Measurements from ENCODE around the gene MGAT3.

Gene MGAT3

GRCh38 chr22:39476664-39477063 lies 19.9 kb downstream of the MGAT3 start:
- Histone ChIP-seq H4K20me1 (ENCODE audit: insufficient read depth, low read length, poor library complexity, severe bottlenecking) (peaks cover 2% of the 10 kb centered on the region), H3K36me3 (ENCODE audit: insufficient read depth, low read length) (peaks cover 4% of the 10 kb centered on the region; the same call in 1 of the 2 replicates), H3K79me2 (ENCODE audit: insufficient read depth, low read length) (peaks cover 6% of the 10 kb centered on the region; the same call in 1 of the 2 replicates)

GRCh38 chr22:39477542-39477941 lies 20.7 kb downstream of the MGAT3 start:
- Histone ChIP-seq H3F3A (ENCODE audit: low read depth) (no peaks in the 10 kb centered on the region), H3K4me1 (ENCODE audit: insufficient read depth, low read length, poor library complexity, severe bottlenecking) (peaks cover 17% of the 10 kb centered on the region), H4K20me1 (ENCODE audit: insufficient read depth, low read length, poor library complexity, severe bottlenecking) (peaks cover 2% of the 10 kb centered on the region), H3K36me3 (ENCODE audit: insufficient read depth, low read length) (peaks cover 4% of the 10 kb centered on the region; the same call in 1 of the 2 replicates), H3K27me3 (ENCODE audit: insufficient read depth, low read length, poor library complexity, severe bottlenecking) (no peaks in the 10 kb centered on the region), H3K4me2 (ENCODE audit: low read depth, low read length, poor library complexity, severe bottlenecking) (no peak overlapping the region), H3K79me2 (ENCODE audit: insufficient read depth, low read length) (peaks cover 3% of the 10 kb centered on the region; the same call in 1 of the 2 replicates), H3K9me2 (replicated peaks; ENCODE audit: low read depth, low read length) (no peaks in the 10 kb centered on the region), H3K9ac (ENCODE audit: low read depth, low read length, poor library complexity, severe bottlenecking) (no peak overlapping the region), H3K9me3 (ENCODE audit: insufficient read depth, low read depth, low read length) (no peaks in the 10 kb centered on the region), H2AFZ (ENCODE audit: low read length) (no peak overlapping the region), H3K4me3 (ENCODE audit: low read length, poor library complexity, severe bottlenecking) (no peak overlapping the region)
- TF ChIP-seq CTCF (conservative IDR thresholded peaks at IDR 0.05; ENCODE audit: low read length) (no peak), EZH2phosphoT487 (IDR thresholded peaks at IDR 0.05; ENCODE audit: borderline replicate concordance) (no peak)

More at GRCh38 chr22:39476664-39477063, 19.9 kb downstream of the MGAT3 start:
- Histone ChIP-seq H3F3A (ENCODE audit: low read depth) (no peaks in the 10 kb centered on the region), H3K9me2 (replicated peaks; ENCODE audit: low read depth, low read length) (no peaks in the 10 kb centered on the region), H2AFZ (ENCODE audit: low read length) (no peak overlapping the region), H3K4me1 (ENCODE audit: insufficient read depth, low read length, poor library complexity, severe bottlenecking) (peaks cover 26% of the 10 kb centered on the region), H3K4me3 (ENCODE audit: low read length, poor library complexity, severe bottlenecking) (no peak overlapping the region), H3K4me2 (ENCODE audit: low read depth, low read length, poor library complexity, severe bottlenecking) (no peak overlapping the region), H3K27me3 (ENCODE audit: insufficient read depth, low read length, poor library complexity, severe bottlenecking) (no peaks in the 10 kb centered on the region), H3K9ac (ENCODE audit: low read depth, low read length, poor library complexity, severe bottlenecking) (no peak overlapping the region), H3K9me3 (ENCODE audit: insufficient read depth, low read depth, low read length) (no peaks in the 10 kb centered on the region)
- TF ChIP-seq EZH2phosphoT487 (IDR thresholded peaks at IDR 0.05; ENCODE audit: borderline replicate concordance) (no peak), CTCF (conservative IDR thresholded peaks at IDR 0.05; ENCODE audit: low read length) (no peak)

- H3K4me1 ChIP-seq (ENCODE audit: insufficient read depth, low read length, poor library complexity, severe bottlenecking): peaks cover 9% of the 10 kb centered on the region
- H3K4me3 ChIP-seq (ENCODE audit: low read length, poor library complexity, severe bottlenecking): no peak overlapping the region
- H3K79me2 ChIP-seq (ENCODE audit: insufficient read depth, low read length): no peaks in the 10 kb centered on the region; the same call in 1 of the 2 replicates
- peaks cover 2% of the 10 kb centered on the region for H4K20me1 ChIP-seq (ENCODE audit: insufficient read depth, low read length, poor library complexity, severe bottlenecking)
- H3K36me3 ChIP-seq (ENCODE audit: insufficient read depth, low read length): peaks cover 4% of the 10 kb centered on the region; the same call in 1 of the 2 replicates
- H3K9me3 ChIP-seq (ENCODE audit: insufficient read depth, low read depth, low read length): no peaks in the 10 kb centered on the region
- H3F3A ChIP-seq (ENCODE audit: low read depth): no peaks in the 10 kb centered on the region
- TF ChIP-seq EZH2phosphoT487 (IDR thresholded peaks at IDR 0.05; ENCODE audit: borderline replicate concordance): no peak
- no peak for TF ChIP-seq CTCF (conservative IDR thresholded peaks at IDR 0.05; ENCODE audit: low read length)
- no peaks in the 10 kb centered on the region for H3K9me2 ChIP-seq (replicated peaks; ENCODE audit: low read depth, low read length)
- no peaks in the 10 kb centered on the region for H3K27me3 ChIP-seq (ENCODE audit: insufficient read depth, low read length, poor library complexity, severe bottlenecking)
- no peak overlapping the region for H3K4me2 ChIP-seq (ENCODE audit: low read depth, low read length, poor library complexity, severe bottlenecking)
- no peak overlapping the region for H2AFZ ChIP-seq (ENCODE audit: low read length)
- H3K9ac ChIP-seq (ENCODE audit: low read depth, low read length, poor library complexity, severe bottlenecking): no peak overlapping the region
Observed at GRCh38 chr22:39478441-39478850, 21.6 kb downstream of the MGAT3 start.
